H54 (cell line): ENCODE data around the gene ZNF277.
A peak's percentile ranks its signal among the peaks of the same experiment; 100 is the strongest.

Experiments used
- DNase-seq: peaks from one replicate; pipeline ENCODE4 v3.0.0; 2011; ENCODE audit warnings: low spot score, mixed read lengths; ENCODE audit not compliant: insufficient read length
- FAIRE-seq: peaks from 3 replicates; lab custom pipeline; 2011; peaks lifted over from hg19 to GRCh38; lab: Jason Lieb, UNC
- POLR2A ChIP-seq: IDR thresholded peaks from 2 replicates; pipeline ENCODE4 v1.6.1; 2011; ENCODE audit warnings: low read depth, mild to moderate bottlenecking, low read length

The ZNF277 gene

DNA sequence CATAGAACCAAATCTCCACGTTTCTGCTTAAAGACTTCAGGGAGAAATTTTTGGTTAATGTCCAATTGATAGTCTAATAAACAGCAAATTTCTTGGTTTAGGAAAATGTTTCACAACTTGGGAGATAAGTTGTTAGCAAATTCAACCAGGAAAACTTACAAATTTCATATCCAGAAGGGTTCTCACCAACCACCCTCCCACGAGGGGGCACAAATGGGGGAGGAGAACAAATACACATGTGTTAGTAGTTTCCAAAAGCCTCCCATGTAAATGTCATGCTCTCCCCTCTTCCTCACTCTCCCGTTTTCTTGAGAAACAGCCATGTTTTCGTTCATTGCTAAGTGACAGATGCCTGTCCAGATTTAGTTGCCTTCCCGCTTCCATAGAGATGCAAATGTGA lies 10.8 kb upstream of the ZNF277 start:
- no peak for FAIRE-seq
- TF ChIP-seq POLR2A = no peak
- no peak for DNase-seq

DNA sequence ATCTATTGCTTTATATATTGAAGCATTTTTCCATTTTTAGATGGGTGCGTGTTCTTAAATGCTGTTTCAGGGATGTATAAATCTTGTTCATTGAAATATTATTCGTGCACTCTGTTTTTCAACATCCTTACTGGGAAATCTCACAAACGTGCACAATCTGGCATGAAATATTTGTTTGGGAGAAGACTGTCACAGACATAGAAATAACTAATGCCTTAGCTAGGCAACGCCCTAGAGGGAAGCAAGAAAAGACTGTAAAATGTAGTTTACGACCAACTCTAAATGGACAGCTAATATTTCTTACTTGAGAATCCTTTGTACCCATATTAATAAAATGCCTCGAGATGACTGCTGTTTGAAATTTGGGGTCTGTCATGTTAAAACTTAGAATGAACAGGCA lies 9.2 kb upstream of the ZNF277 start:
- no peak for TF ChIP-seq POLR2A
- no peak for FAIRE-seq
- no peak for DNase-seq

DNA sequence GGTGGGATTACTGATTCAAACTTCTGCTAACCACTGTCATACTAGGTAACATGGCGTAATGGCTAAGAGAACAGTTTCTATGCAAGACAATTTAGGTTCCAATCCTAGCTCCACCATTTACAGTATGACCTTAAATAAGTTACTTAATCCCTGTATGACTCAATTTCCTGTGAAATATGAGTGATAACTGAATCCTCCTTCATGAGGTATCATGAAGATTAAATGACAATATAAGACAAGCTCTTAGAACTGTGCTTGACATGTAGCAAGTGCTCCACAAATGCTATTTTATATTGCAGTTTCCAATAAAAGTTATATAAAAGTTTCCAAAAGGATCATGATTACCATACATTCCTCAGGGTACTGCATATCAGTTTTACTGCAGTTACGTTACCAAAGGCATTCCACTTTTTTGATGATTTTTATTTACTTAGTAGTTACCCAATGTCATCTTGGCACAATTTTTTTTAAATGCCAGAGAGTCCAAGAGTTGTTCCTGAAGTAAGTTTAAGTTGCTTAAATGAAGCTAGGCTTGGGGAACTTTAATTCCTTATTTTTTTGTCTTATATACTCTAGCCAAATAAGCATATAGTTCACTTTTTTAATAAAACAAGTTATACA lies 7.3 kb upstream of the ZNF277 start:
- no peak for FAIRE-seq
- DNase-seq = no peak
- TF ChIP-seq POLR2A = no peak

DNA sequence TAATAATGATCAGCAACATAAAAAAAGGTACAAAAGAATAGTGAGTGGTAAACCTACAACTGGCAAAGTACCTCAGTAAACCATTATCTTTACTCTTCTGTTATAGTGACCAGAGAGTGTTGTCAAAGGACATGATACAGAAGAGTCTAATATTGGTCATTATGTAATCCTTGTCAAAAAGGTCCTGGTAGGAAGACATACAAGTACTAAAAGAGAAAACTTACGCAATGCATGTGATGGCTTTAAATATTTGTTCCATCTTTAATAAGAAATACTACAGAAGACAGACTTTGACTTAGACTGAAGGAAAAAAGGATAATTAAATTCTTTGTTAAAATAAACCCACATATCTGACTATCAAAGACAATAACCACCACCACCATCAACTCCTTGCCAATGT lies 6.8 kb upstream of the ZNF277 start:
- TF ChIP-seq POLR2A = no peak
- DNase-seq (no peak), FAIRE-seq (no peak)

DNA sequence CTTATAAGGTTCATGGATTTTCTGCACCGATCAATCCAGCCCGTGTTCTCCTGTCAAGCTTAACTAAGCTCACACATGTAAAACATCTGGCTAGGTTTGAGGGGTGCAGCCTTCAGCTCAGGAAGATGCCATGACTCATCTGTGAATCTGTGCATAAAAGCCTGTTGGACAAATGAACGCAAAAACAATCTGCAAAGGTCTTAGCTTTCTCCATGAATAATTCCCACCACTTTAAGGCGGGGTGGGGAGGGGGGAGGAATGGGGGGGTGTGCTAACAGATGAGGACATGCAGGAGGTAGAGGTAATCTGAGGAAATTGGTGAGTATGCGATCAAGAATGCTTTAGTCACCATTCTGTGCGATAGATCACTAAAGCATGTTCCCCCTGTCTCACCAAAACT lies 5.1 kb upstream of the ZNF277 start:
- no peak for DNase-seq
- no peak for TF ChIP-seq POLR2A

DNA sequence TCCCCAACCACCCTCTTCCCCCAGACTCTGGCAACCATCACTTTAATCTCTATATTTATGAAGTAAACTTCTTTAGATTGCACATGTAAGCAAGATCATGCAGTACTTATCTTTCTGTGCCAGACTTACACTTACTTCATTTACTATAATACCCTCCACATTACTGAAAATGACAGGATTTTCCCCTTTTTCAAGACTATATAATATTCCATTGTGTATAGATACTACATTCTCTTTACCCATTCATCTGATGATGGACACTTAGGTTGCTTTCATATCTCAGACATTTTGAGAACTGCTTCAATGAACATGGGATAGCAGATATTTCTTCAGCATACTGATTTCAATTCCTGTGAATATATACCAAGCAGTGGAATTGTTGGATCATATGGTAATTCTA lies 4.7 kb upstream of the ZNF277 start:
- no peak for DNase-seq
- TF ChIP-seq POLR2A = no peak
- FAIRE-seq = no peak

More for the DNA sequence above, 5.1 kb upstream of the ZNF277 start:
- FAIRE-seq = no peak

DNA sequence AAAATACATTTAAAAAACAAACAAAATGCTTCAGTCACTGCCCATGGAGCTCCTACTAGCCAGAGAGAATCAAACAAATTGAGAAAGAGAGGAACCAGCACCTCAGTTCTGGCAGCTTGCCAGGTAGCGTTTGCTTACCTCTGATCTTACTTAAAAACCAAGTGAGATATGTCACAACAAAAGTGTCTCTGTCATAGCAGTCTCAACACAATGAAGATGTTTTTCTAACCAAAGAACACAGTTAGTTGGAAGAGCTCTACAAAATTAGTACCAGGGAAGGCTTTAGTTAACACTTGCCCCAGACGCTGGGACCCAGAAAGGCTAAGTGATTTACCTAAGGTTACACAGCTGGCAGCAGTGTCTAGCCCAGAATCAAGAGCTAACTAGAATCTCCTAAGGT lies 3.7 kb upstream of the ZNF277 start:
- no peak for TF ChIP-seq POLR2A
- no peak for DNase-seq
- no peak for FAIRE-seq

DNA sequence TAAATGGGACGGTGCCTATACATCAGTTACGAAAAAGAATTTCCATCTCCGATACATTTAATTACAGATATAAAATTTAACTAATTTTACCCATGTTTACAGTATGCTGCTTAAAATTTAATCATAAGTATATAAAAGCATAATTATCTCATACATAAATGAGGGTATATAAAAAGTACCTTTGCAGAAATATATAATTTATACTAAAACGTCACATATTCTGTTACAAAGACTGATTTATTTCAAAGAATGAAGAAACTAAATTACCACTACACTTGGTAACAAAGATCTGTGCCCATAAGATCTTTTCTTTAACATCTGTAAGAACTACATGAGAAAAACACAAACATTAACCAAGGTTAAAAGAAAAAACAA lies 3.1 kb upstream of the ZNF277 start:
- DNase-seq = no peak
- no peak for FAIRE-seq
- TF ChIP-seq POLR2A = no peak

DNA sequence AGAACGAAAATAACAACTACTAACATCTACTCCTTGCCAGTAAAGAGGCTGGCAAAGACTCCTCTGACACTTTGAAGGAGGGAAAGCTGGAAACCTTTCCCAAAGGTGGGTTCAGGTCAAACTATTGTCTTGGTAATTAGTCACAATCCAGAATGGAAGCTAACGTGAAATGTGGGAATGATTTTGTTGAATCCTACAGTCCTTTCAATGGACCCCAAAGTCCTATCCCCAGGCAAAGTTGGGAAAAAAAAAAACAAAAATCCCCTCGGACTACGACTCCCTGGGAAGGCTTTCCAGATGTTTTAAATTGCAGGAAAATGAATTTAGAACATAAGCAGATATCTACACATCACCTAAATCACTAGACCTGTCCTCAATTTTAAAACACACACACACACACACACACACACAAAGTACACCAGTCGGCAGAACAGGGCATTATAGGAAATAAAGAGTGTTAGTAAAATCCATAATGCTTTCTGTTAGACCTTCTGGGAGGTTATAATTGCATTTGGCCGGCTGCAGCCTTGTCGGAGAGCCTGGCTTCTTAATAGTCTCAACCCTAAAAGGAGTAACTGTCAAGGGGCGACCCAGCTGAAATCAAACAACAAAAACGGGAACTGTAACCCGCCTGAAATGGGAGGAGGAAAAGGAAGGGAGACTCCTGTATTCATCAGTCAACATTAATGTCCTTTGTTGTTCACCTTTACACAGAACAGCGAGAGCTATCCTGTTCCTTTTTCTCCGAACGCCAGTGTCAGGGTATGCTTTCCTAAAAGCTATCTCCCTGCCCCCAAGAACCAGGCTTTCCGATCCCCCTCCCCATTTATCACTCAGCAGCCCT lies 1.8 kb upstream of the ZNF277 start:
- FAIRE-seq = peak; percentile 6

DNA sequence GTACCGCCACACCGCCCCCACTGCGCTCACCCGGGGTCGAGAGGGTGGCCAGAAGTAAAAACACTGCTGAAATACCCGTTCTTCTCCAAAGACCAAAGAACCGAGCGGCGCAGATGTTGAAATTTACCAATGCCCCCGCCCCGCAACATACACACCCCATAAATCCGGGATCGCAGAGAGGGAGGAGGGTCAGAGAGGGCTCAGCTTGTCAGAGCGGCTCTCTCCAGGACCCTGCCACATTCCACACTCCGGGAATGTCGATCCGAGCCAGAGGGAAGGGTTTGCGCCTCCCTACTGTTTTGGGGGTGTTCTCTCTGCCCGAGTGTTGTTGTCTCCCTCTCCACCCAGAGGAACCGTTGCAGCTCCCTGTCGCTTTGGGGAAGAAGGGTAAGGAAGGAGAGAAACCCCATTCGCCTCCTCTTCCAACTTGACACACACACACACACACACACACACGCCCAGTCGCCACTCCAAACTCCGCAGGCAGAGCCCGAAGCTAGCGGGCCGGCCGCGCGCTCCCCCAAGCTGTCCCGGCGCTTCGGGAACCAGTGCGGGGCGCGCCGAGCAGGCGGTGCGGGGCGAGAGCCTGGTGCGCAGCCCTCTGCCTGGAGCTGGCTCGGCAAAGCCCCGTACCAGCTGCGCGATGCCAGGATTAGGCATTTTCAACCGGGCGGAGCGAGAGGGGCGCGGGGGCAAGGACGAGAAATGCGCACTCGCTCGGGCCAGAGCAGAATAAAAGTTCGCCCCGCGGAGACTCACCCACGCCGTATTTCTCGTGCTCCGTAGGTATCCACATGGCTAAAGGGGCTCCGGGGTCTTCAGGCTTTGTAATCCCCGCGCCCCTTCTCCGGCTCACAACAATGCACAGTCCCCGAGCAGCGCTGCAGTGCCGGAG lies 905 bp upstream of the ZNF277 start:
- no peak for TF ChIP-seq POLR2A
- no peak for FAIRE-seq
- peak; percentile 14 for DNase-seq

More for the DNA sequence above, 1.8 kb upstream of the ZNF277 start:
- DNase-seq = no peak
- no peak for TF ChIP-seq POLR2A

DNA sequence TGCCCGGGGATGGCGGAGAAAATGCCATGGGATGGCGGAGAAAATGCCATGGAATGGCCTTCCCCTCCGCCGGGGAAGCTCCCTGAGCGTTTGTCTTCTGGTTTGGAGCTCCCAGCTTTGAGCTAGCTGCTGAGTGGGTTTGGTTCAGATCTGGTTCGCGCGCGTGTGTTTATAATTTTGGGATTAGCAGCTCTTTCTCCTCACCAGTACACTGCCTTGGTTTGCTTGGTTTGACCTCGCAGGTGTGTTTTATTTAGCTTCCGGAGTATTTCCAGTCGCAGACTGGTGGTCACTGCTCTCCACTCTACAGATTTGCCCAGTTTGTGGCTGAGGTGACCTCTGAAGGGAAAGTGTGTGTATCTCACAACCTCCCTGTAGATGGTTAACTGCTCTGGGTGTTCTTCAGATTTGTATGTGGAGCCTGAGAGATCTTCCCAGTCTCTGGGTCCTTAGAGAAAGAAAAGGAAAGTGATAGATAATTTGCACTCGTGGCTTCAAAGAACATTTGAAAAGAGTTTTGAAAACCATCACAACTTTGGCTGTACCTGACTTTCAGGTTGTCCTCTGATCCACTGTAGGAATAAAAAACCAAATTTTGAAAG lies 597 bp downstream of the ZNF277 start:
- DNase-seq (peak; percentile 13), FAIRE-seq (no peak)
- TF ChIP-seq POLR2A = no peak

DNA sequence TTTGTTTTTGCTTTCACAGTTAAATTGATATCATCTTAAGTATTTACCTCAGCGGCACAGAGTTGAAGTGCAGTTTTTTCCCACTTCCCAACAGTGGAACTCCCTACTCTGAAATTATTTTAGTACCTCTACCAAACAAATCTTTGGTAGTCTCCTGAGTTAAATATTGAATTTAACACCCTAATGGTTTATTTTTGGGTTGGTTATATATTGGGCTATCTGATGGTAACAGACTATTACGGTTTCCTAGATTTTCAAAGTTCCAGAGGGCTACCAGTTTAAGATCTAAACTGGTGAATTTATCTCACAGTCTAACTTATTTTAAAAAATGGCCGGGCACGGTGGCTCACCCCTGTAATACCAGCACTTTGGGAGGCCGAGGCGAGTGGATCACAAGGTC lies 1.3 kb downstream of the ZNF277 start:
- DNase-seq (no peak), FAIRE-seq (no peak)
- TF ChIP-seq POLR2A = no peak

DNA sequence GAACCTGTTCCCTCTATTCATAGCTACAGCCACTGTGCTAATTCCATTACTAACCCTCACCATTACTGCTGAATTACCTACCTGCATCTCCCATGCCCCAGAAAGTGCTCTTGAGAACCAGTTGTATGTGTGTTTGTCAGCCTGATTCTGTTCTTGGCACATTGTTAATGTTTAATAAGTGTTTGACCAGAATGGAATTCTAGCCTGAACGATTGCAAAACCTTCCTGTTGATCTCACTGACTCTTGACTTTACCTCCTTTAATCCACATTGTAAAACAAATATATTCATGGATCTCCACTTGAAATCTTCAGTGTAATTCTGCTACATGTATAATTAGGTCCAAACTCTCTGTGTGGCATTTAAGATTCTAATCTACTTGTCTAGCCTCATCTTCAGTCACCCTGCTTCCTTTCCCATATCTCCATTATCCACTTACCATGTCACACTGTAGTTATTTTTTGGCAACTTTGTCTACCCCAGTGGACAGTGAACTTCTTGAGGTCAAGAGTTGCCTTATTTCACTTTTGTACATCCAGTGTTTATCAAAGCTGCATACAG lies 4.9 kb downstream of the ZNF277 start:
- no peak for FAIRE-seq
- no peak for TF ChIP-seq POLR2A
- no peak for DNase-seq
